ENCODE data around the gene IL1RAPL1.

The IL1RAPL1 gene

DNA sequence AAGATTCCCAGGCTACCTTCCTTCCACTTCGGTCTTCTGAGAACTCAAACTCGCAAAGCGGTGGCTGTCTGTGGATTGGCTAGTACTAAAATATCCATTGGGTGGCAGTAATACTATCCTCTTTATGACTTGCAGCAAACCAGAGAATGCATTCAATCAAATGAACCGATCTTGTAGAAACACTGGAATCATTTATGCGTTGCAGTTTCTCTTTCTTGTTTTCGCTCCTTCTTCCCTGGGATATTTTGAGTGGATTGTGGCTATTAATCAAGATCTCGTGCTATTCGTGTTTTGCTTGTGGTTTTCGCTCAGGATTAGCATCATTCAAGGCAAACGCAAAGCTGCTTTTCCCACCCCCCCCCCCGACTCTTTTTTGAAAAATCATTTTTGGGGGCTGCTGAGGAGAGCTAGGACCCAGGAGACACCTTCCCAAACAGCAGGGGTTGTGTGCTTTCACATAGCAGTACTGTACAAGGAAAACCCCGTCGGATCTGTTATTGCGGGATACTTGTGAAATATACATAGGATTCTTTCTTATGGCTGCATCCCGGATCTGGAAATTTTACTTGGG is at the start of gene IL1RAPL1:
Gene IL1RAPL1 (plus strand): TSS at position 466 of the 571 bp plus-strand sequence.
- no peak for DNase-seq (ENCODE audit: low read depth in 1 of 2, low spot score in 1 of 2)

DNA sequence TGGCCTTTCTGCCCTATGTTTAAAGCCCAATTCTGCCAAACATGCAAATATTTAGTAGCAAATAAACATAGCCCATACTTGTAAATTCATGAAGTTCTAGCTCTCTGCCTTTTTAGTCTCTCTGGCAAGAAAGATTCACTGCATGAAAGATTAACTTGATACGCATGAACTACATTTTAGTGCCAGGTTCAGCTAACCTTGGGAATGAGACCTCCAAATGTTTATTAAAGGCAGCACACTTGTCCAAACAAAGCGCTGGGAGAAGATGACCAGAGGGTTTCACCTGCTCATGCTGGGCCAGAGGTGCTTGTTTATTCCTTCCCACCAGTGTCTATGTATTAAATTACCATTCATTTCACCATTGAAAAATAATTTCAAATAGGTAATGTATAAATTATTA is 44.5 kb upstream of the IL1RAPL1 start:
- DNase-seq (ENCODE audit: low read depth in 1 of 2, low spot score in 1 of 2), result no peak

GRCh38 chrX:28549838-28550237 is 37.4 kb upstream of the IL1RAPL1 start:
- DNase-seq (ENCODE audit: low read depth in 1 of 2, low spot score in 1 of 2), result no peak

GRCh38 chrX:28550331-28550872 is 36.8 kb upstream of the IL1RAPL1 start:
- DNase-seq (ENCODE audit: low read depth in 1 of 2, low spot score in 1 of 2), result no peak

DNA sequence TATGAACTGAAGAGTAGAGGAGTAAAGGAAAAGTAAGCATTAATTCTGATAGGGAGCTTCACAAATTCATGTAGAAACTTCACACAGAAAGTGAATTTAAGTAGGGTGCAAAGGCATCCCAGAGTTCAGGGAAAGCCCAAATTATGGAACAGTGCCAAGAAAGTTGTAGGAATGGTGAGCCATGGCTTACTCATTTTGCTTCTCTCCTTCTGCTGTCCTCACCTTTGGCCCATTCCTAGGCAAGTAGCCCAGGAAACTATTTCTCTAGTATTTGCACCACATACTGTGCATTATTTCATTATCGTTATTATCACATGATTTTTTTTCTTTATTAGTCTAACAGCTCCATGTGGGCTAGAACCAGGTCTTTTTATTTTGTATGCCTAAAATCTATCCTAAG is 34.9 kb upstream of the IL1RAPL1 start:
- DNase-seq (ENCODE audit: low read depth in 1 of 2, low spot score in 1 of 2), result no peak

DNA sequence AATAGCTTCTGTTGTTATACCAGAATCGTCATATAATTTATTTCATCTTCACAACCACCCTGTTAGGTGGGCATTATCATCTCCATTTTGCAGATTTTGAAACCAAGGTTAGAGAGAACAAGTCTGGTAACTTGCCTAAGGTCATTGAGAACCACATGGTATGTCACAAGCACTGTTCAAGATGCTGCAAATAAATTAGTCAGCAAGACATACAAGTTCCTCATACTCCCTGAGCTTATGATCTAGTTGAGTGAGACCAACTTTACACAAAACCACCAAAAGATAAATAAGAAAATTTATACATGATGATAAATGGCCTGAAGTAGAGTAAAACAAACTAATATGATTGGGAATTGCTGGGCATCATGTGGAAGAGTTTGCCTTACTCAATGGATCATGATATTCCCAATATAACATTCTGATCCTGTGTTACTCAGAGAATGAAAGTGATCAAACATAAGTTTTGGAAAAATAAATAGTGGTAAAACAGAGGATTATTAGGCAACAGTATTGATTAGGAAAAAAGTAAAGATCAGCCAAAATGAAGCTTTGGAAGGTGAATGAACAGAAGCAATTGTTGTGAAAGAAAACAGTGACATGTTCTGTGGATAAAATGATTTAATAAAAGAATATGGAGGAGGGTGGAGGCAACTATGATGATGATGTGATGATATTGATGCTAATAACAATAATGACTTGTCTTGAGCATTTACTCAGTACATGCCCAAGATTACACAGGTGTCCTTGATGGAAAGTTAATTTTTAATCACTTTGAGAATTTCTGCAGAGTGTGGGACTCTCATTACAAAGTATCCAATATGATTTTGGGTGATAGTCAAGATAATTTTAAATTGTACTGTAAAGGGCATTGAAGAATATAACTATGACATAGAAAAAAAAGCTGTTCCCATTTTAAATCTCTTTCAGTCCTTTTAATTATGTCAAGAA is 34.1 kb upstream of the IL1RAPL1 start:
- no peak for DNase-seq (ENCODE audit: low read depth in 1 of 2, low spot score in 1 of 2)

GRCh38 chrX:28576117-28576516 is 11.1 kb upstream of the IL1RAPL1 start:
- no peak for DNase-seq (ENCODE audit: low read depth in 1 of 2, low spot score in 1 of 2)

- no peak for DNase-seq (ENCODE audit: low read depth in 1 of 2, low spot score in 1 of 2)
These were observed 5.7 kb upstream of the IL1RAPL1 start for GRCh38 chrX:28581522-28581921.

DNA sequence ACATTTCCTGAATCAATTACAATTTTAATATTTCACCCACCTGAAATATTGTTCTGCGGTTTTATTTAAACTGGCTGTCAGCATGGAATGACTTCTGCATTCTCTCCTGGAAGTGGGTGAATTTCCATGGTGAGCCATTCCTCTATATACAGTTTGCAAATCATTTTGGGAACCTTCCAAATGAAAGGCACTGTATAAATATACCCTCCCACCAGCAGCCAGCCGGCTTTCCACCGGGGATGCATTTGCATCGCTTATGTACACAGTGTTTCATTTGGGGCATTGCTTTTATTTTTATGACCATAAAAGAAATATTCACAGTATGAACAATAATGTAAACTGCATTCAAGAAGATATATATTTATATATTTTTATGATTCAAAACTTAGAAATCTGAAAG is 4.7 kb upstream of the IL1RAPL1 start:
- DNase-seq (ENCODE audit: low read depth in 1 of 2, low spot score in 1 of 2), result no peak

GRCh38 chrX:28584025-28584424 is 3.2 kb upstream of the IL1RAPL1 start:
- no peak for DNase-seq (ENCODE audit: low read depth in 1 of 2, low spot score in 1 of 2)

GRCh38 chrX:28585767-28586166 is 1.5 kb upstream of the IL1RAPL1 start:
- DNase-seq (ENCODE audit: low read depth in 1 of 2, low spot score in 1 of 2), result no peak

DNA sequence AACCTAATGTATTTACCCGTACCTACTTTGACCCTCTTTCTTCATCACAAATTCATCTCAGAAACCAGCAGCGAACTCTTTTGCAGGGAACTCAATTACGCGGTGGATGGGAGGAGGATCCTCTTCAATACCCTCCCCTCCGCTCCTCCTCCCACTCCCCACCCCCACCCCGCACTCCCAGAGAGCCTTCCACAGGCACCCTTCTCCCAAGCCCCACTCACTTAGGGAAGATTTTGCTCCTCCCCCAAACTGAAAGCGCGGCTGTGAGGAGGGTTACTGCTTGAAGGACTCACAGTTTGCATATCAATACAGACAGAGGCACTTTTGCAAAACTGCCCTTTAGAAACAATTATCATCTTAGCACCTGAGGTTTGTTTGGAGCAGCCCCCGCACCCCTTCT is 960 bp upstream of the IL1RAPL1 start:
- no peak for DNase-seq (ENCODE audit: low read depth in 1 of 2, low spot score in 1 of 2)

DNA sequence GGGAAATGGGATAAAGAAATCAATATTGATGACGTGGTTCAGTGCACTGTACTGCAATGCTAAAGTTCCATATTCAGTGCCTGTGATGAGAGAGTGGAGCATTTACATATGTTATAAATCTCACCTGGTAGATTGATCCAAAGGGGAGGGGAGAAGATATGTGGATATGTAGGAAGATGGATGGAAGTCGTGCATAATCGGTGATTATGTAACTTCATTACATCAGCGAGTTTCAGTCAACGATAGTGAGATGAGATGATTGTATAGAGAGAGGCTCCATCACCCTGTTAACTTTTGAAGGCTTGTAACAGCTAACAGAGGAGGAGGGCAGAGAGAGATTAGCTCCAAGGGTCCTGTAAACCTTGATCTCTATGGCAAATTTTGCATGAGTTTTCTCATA is 1.8 kb downstream of the IL1RAPL1 start:
- no peak for DNase-seq (ENCODE audit: low read depth in 1 of 2, low spot score in 1 of 2)

DNA sequence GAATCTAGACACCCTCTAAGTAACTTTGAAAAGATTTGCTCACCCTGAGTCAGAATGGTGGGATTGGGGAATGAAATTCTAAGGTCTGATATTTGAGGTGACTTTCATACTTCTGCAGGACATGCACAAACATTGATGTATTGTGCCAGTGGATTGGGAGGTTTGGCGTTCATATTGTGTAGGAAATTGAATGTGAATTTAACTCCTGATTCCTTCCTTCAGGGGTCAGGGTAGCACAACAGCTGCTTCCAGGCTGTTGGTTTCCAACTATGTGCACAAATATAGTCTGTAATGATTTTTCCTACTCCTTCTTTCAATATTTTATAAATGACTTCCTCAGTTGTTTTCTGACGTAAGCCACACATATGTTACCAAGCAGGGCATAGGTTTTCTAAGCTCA is 3.1 kb downstream of the IL1RAPL1 start:
- no peak for DNase-seq (ENCODE audit: low read depth in 1 of 2, low spot score in 1 of 2)

DNA sequence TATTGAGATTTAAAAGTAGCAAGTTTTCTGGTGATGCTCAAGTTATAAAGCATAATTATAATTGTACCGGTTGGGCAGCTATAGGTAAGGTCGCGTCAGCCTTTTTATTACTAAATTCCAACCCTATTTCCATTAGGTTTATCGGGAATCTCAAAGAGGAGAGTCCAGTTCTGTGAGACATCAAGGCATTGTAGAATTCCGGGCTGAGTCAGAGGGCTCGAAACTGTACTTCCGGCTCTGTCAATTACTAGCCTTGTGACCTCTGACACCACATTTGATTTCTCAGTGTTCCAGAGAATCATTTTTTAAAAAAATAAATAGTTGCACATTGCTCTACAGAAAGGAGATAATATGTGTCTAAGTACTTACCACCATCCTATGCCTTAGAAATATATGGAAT is 4.3 kb downstream of the IL1RAPL1 start:
- DNase-seq (ENCODE audit: low read depth in 1 of 2, low spot score in 1 of 2), result no peak

GRCh38 chrX:28595346-28595745 is 8.1 kb downstream of the IL1RAPL1 start:
- DNase-seq (ENCODE audit: low read depth in 1 of 2, low spot score in 1 of 2), result no peak

GRCh38 chrX:28599957-28600356 is 12.7 kb downstream of the IL1RAPL1 start:
- DNase-seq (ENCODE audit: low read depth in 1 of 2, low spot score in 1 of 2), result no peak

DNA sequence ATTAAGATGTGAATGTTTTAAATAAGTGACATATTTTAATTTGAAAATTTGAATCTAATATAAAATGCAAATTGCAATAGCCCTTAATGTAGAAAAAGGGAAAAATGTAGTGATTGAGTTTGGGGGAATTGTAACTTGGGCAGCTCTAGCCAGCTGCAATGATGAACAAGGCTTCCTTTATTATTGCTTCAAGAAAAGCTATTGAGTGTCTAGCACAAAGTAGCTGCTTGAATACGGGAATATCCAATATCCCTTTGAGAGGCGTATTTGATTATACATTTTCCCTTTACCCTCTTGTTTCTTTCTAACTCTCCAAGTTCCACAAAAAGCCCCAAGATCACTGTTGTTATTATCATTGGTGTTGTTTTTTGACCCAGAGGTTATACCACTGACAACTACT is 21.8 kb downstream of the IL1RAPL1 start:
- no peak for DNase-seq (ENCODE audit: low read depth in 1 of 2, low spot score in 1 of 2)

- DNase-seq (ENCODE audit: low read depth in 1 of 2, low spot score in 1 of 2), result no peak
These were observed 22.8 kb downstream of the IL1RAPL1 start for GRCh38 chrX:28609917-28610613.

GRCh38 chrX:28610746-28611145 is 23.5 kb downstream of the IL1RAPL1 start:
- DNase-seq (ENCODE audit: low read depth in 1 of 2, low spot score in 1 of 2), result no peak

- DNase-seq (ENCODE audit: low read depth in 1 of 2, low spot score in 1 of 2), result no peak
These were observed 26.3 kb downstream of the IL1RAPL1 start for GRCh38 chrX:28613558-28613957.

- DNase-seq (ENCODE audit: low read depth in 1 of 2, low spot score in 1 of 2), result no peak
These were observed 38.0 kb downstream of the IL1RAPL1 start for GRCh38 chrX:28625223-28625622.

Data from activated CD4-positive, alpha-beta T cell treated with anti-CD3 and anti-CD28 coated beads, Interleukin-2, amount 50 U/mL, for 24 hours (primary cell).